Medulla oblongata (tissue), 1 donor: ENCODE results near the gene CADM2.

Experiments used
- DNase-seq: peaks from one replicate; pipeline ENCODE4 v3.0.0-alpha.2; 2015; ENCODE audit errors: extremely low spot score

Gene CADM2

GRCh38 chr3:84984429-84984828 is 25.6 kb downstream of the CADM2 start:
- no peak for DNase-seq

GRCh38 chr3:84985795-84986194 is 27.0 kb downstream of the CADM2 start:
- no peak for DNase-seq

- peak; percentile 41 for DNase-seq
These were observed 29.1 kb downstream of the CADM2 start for GRCh38 chr3:84987706-84988504.

DNA sequence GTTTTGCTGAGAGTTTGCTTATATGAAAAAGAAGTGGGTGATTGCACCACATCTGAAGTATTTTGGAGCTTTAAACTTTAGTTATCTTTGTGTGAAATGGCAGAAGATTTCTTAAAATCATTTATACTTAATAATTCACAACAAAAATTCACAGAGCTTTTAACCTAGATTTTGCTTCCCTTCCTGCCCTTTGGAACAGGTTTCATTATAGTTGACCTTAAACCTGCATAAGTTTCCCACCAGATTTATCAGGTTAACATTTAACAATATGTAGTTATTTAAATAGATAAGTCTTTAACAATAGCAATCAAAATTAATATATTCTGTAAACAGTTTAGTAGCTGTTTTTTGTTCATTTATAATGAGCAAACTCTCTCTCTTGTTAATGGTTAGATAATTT is 30.3 kb downstream of the CADM2 start:
- no peak for DNase-seq

GRCh38 chr3:84991422-84991900 is 32.7 kb downstream of the CADM2 start:
- DNase-seq, result no peak

GRCh38 chr3:84993956-84994355 is 35.2 kb downstream of the CADM2 start:
- DNase-seq, result no peak

DNA sequence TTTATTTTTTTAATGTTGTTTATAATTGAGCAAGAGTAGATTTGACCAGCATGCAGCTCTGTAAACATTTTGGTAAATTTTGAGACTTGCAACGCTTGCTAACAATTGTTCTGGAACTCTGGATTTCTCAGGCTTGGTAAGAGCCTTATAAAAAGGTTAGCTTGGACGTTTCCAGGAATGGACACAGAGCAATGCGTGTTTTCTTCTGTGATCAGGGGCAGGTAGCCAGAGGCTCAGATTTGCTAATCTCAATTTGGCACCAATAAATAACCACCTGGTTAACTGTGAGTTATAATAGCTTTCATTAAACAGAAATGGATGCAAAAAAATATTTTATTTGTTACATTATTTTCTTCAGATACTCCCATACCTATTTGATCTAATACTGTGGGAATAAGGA is 39.8 kb downstream of the CADM2 start:
- DNase-seq, result no peak

DNA sequence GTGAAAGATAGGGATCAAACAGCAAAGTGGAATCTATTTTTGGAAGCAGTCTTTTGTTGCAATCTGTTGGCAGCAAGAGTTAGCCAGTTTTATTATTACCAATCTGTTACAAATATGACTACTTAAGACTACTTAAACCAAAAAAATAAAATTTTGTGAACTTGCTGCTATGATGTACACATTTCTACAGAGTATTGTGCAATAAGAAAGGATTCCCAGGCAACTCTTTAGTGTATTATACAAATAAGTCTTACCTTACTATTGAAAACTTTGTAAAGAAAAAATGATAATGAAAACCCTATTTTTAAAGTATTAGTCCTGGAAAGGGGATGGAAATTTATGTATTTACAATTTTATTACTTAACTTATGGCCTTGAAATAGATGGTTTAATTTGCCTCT is 44.7 kb downstream of the CADM2 start:
- no peak for DNase-seq

DNA sequence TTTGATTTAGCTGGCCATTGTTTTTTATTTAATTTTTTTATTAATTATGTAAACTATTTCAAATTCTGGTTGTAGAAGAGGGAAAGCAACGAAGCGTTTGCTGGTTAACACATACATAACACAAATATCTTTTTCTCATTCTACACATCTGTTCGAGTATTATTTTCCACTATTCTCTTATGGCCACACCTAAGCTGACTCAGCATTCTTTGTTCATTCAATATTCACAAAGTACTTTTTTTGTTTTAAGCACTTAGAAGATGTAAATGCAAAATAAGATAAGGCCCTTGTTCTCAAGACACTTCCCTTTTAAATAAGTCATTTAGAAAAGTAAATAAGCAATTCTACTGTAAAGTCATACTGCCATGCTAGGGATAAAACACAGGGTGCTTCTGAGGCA is 45.4 kb downstream of the CADM2 start:
- DNase-seq, result no peak

GRCh38 chr3:85005946-85006345 is 47.2 kb downstream of the CADM2 start:
- DNase-seq, result peak; percentile 40

DNA sequence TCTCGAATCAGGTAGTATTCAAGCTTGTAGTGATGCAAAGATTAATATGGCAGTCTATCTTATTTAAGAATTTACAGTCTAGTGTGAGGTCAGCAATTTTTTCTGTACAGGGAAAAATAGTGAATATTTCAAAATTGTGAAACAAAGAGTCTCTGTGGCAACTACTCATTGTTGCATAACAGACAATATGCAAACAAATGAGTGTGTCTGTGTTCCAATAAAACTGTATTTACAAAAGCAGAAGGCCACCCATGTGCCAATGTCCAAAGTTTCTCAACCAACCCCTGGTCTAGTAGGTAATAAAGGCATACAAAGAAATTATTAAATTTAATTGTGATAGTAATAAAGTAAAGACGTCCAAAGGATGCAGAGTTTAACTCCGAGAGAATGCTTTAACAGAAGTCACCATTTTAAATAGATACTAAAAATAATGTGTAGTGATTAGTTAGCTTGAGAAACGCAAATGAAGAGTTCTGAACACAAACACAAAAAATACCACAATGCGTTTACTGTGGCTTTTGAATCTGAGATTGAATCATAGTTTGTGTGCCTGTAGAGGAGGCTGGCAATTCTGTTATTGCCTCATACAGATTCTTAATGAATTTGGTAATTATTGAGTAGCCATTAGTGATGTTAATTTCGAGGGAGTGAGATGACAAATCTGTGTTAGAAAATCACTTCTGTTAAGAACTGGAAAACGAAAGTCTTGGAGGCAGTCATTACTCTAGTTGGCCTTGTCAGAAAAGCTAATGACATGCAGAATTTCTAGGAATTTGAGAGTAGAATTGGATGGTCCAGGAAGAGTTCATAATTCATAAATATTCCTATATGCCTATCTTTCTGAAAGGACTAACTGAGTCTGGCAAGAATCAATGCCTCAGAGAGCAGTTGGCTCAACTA is 48.7 kb downstream of the CADM2 start:
- no peak for DNase-seq

- no peak for DNase-seq
These were observed 62.0 kb downstream of the CADM2 start for GRCh38 chr3:85020828-85021227.

DNA sequence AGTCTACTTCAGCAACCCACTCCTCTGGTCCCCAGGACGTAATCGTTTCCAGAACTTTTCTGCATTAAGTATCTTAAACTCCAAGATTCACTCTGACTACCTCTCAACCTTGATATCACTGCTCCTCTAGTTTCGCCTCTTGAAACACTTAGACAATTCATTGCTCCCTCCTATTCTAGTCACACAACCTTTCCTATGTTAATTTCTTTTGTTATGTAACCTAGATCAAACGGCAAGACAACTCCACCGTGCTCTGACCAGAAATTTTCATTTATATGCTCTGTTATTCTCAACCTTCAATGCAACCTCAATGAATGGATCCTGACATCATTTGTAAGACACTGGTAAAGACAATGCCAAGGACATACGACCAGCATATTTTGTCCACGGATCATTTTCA is 71.3 kb downstream of the CADM2 start:
- DNase-seq, result no peak

DNA sequence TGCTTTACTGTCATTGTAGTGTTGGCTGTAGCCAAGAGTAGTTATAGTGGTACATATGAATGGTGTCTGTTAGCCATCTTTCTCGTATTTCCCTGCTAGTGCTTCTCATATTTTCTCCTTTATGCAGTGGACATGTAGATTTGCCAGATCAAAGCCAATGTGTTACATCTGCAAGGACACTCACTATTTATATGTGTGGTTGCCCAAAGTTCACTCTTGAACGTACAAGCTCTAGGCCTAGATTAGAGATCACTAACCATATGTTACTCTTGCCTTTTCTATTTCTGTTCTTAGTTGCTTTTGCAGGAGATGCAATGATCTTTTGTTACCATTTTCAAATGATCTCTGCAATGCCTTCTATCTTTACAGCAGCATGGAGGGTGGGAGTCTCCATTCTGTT is 78.4 kb downstream of the CADM2 start:
- DNase-seq, result no peak

DNA sequence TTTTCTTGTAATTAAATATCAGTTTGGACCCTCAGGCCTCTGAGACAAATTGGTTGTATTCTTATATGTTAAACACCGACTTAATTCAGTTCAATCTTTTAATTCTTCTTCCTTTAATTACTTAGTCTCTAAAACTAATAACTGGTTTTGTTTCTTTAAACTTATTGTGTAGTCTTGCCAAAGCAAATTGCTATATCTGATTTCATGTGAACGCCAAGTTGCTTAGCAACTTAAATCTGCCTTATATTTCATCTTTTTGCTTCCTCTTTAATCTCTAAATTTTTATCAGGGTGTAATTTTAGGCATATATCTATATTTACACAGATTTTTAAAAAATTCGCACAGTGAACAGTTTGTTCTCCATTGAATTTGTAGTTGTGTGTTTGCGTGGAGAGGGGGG is 82.2 kb downstream of the CADM2 start:
- no peak for DNase-seq

DNA sequence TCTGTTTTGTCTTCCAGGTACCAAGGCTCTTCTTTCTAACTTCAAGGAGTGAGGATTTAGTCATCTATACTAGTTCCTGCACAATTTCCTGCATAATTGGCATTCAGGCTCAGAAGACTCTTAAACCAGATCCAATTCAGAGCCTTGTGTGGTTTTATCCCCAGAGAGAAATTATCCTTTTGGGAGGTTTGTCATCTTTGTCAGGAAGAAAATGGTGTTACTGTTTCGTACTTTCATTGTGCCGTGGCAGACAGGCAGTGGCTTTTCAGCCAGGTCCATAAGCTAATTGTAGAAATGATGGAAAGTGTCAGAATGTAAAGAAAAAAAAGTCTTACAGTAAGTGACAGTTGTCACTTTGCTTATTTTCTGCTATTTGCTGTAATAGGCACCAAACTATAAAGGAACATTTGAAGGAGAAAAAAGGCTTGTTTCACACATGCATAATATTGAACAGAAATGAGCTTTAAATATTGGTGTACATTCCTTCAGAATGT is 82.8 kb downstream of the CADM2 start:
- DNase-seq, result no peak

GRCh38 chr3:85050821-85051220 is 92.0 kb downstream of the CADM2 start:
- peak; percentile 30 for DNase-seq

- DNase-seq, result no peak
These were observed 93.0 kb downstream of the CADM2 start for GRCh38 chr3:85051786-85052185.

DNA sequence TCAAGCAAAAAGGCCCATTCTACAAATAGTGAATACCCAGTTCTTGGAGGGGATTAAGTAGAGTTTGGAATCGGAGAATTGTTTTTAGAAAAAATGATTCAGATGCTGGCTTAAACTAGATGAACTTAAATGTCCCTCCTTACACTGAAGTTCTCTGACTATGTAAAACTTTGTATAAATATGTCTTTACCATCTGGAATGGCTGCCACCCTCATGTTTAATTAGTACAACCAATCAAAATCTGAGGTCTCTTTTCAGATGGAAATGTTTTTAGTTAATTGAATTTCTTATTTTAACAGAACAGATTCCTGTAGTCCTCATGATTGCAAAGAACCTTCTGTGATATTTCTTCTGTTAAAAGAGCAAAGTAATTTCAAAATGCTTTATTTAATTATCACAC is 94.8 kb downstream of the CADM2 start:
- DNase-seq, result no peak

DNA sequence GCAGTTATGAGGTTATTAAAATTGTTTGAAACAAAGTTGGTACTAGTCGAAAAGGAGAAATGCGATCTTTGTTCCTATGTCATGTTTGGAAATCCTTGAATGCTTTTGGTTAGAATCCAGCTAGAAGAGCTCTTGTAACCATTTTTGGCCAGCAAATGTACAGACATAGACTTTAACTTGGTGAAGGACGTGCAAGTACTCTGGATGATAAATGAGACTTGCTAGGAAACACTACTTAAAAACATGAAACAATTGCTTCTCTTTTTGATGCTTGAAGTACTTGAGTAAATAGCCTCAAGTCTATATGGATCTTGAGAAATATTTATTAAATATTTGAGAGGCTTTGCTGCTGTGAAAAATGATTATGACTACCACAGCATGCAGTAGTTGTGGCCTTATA is 95.8 kb downstream of the CADM2 start:
- no peak for DNase-seq

GRCh38 chr3:85068911-85069310 is 110.1 kb downstream of the CADM2 start:
- no peak for DNase-seq

- DNase-seq, result no peak
These were observed 115.2 kb downstream of the CADM2 start for GRCh38 chr3:85074003-85074402.

DNA sequence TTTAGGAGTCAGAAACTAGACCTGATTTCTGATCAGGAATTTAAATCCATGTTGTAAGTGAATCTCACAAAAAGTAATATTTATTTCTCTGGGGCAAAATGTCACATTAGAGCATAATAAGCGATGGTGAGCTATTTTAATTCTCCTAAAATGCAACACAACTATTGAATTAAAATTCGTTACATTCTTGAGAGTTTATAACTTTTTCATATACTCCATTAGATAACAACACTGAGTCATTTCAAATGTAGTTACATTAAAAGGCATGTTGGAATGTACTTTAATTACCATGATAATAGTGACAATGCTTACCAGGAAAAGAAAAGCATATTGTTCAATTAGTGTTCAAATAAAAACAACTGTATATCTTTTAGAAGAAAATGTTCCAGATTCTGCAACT is 116.9 kb downstream of the CADM2 start:
- no peak for DNase-seq
